Panc1 (cell line): ENCODE data around the gene NSUN2. TPM values are rescaled to one million over a fixed set of nuclear protein-coding genes. Genes with fewer than 3 reads are reported as not detected.
"Not testable (repeated sequence)": the region's sequence is repeated elsewhere in the genome, so short reads cannot be mapped to it uniquely, and the experiment has no call there.

Experiments used
- ATAC-seq: fragments of 200-7000 bp; cut with Tn5 transposase; 2 replicates; pipeline ENCODE4 v1.9.1; 2020; ENCODE audit warnings: mild to moderate bottlenecking, moderate library complexity
- BruUV-seq: library from RNA; stranded (reverse); fragments of 400-500 nt; replicated peaks from 2 replicates; lab custom pipeline; 2021; lab: Mats Ljungman, UMichigan
- CTCF ChIA-PET: fragments of 300-600 bp; sonication (Branson Sonifier 250); formaldehyde crosslinking; loops from one replicate; lab custom pipeline; 2022; ENCODE audit warnings: antibody characterized with exemption; lab: Charles Lee
- POLR2A ChIA-PET: fragments of 300-600 bp; sonication (Branson Sonifier 250); formaldehyde crosslinking; loops from one replicate; lab custom pipeline; 2022; ENCODE audit warnings: antibody characterized with exemption; lab: Charles Lee
- DNase-seq: peaks from one replicate; pipeline ENCODE4 v3.0.0-alpha.2; 2010; ENCODE audit warnings: low read depth, low spot score
- H3K27ac ChIP-seq: 2 replicates; pipeline ENCODE4 v1.5.1; 2011; ENCODE audit warnings: mild to moderate bottlenecking, low read length, inconsistent platforms
- H3K27me3 ChIP-seq: fragments of 200-500 bp; sonication (Bioruptor generic); 2 replicates; pipeline ENCODE4 v1.6.0; 2014; ENCODE audit warnings: low read length, inconsistent platforms; ENCODE audit not compliant: control insufficient read depth, insufficient read depth
- H3K36me3 ChIP-seq: fragments of 200-500 bp; sonication (Bioruptor generic); 2 replicates; pipeline ENCODE4 v1.5.1; 2014; ENCODE audit warnings: inconsistent platforms, mild to moderate bottlenecking, low read length, moderate library complexity; ENCODE audit not compliant: control insufficient read depth, insufficient read depth
- H3K4me1 ChIP-seq: 2 replicates; pipeline ENCODE4 v1.5.1; 2011; ENCODE audit warnings: inconsistent platforms, mild to moderate bottlenecking, low read length, moderate library complexity; ENCODE audit not compliant: control insufficient read depth, insufficient read depth
- H3K4me3 ChIP-seq, 2 experiments: 2 replicates each; pipeline ENCODE4 v1.5.1; 2011 to 2012; ENCODE audit warnings: low read depth in 2 of 2, low read length in 2 of 2, mild to moderate bottlenecking in 2 of 2, inconsistent platforms in 1 of 2, moderate library complexity in 1 of 2
- H3K9me3 ChIP-seq: fragments of 200-500 bp; sonication (Bioruptor generic); 2 replicates; pipeline ENCODE4 v1.5.1; 2014; ENCODE audit warnings: low read depth, mild to moderate bottlenecking, inconsistent platforms, low read length, moderate library complexity; ENCODE audit not compliant: control insufficient read depth, insufficient read depth
- CTCF ChIP-seq: fragments of 450-650 bp; IDR thresholded peaks from 2 replicates; pipeline ENCODE4 v1.5.1; 2017; ENCODE audit warnings: mild to moderate bottlenecking
- POLR2AphosphoS5 ChIP-seq: IDR thresholded peaks from 2 replicates; pipeline ENCODE4 v1.6.1; 2012; ENCODE audit warnings: mild to moderate bottlenecking, low read depth, low read length, moderate library complexity
- SIN3A ChIP-seq: IDR thresholded peaks from 2 replicates; pipeline ENCODE4 v1.6.1; 2012; ENCODE audit warnings: low read depth, mild to moderate bottlenecking, low read length, moderate library complexity, borderline replicate concordance; ENCODE audit not compliant: insufficient read depth
- TCF7L2 ChIP-seq: IDR thresholded peaks from 2 replicates; pipeline ENCODE4 v1.6.1; 2011; ENCODE audit warnings: mild to moderate bottlenecking, low read depth, low read length, inconsistent platforms
- in situ Hi-C: cut with HindIII; loops from 2 replicates; pipeline ENCODE4 v1.10.0; 2016; ENCODE audit warnings: low sequenced_read_pairs, low pct_unique_long_range_greater_than_20kb
- intact Hi-C: fragments of 100-400 bp; cut with micrococcal nuclease; formaldehyde crosslinking; loops from one replicate; pipeline ENCODE4 v1.10.0; 2022; ENCODE audit not compliant: unreplicated experiment
- total RNA-seq: library from RNA; stranded (reverse); gene quantifications from one replicate; pipeline ENCODE4 v1.2.1, GENCODE V29; 2021; ENCODE audit not compliant: unreplicated experiment
- TF ChIP-seq, protein P1 (sequence below), 2 experiments: IDR thresholded peaks; 2 replicates each; pipeline ENCODE4 v1.6.1; 2011 to 2012; ENCODE audit warnings: low read depth in 2 of 2, control low read depth in 1 of 2, low read length in 1 of 2, mild to moderate bottlenecking in 1 of 2, moderate library complexity in 1 of 2; ENCODE audit not compliant: insufficient read depth in 1 of 2

NSUN2 gene
- total RNA-seq, 1 experiment from 2014 or later: 125 TPM

GRCh38 chr5:6649681-6650080 lies 16.8 kb upstream of the NSUN2 start:
- no TSS peak for BruUV-seq
- Histone ChIP-seq H3K27ac (no peak overlapping the region), H3K27me3 (no peaks in the 10 kb centered on the region), H3K4me3 (no peak overlapping the region), H3K36me3 (no peaks in the 10 kb centered on the region), H3K9me3 (no peaks in the 10 kb centered on the region), H3K4me1 (no peaks in the 10 kb centered on the region)
- ChIA-PET POLR2A (no interaction called here), CTCF (no interaction called here)
- in situ Hi-C loops: no loop called here
- TF ChIP-seq, protein P1, sequence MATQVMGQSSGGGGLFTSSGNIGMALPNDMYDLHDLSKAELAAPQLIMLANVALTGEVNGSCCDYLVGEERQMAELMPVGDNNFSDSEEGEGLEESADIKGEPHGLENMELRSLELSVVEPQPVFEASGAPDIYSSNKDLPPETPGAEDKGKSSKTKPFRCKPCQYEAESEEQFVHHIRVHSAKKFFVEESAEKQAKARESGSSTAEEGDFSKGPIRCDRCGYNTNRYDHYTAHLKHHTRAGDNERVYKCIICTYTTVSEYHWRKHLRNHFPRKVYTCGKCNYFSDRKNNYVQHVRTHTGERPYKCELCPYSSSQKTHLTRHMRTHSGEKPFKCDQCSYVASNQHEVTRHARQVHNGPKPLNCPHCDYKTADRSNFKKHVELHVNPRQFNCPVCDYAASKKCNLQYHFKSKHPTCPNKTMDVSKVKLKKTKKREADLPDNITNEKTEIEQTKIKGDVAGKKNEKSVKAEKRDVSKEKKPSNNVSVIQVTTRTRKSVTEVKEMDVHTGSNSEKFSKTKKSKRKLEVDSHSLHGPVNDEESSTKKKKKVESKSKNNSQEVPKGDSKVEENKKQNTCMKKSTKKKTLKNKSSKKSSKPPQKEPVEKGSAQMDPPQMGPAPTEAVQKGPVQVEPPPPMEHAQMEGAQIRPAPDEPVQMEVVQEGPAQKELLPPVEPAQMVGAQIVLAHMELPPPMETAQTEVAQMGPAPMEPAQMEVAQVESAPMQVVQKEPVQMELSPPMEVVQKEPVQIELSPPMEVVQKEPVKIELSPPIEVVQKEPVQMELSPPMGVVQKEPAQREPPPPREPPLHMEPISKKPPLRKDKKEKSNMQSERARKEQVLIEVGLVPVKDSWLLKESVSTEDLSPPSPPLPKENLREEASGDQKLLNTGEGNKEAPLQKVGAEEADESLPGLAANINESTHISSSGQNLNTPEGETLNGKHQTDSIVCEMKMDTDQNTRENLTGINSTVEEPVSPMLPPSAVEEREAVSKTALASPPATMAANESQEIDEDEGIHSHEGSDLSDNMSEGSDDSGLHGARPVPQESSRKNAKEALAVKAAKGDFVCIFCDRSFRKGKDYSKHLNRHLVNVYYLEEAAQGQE (IDR thresholded peaks at IDR 0.05; ENCODE audit: insufficient read depth in 1 of 2, low read depth in 2 of 2, low read length in 1 of 2): no peak
- TF ChIP-seq SIN3A: no peak
- TF ChIP-seq TCF7L2: no peak
- no peak for TF ChIP-seq POLR2AphosphoS5
- TF ChIP-seq CTCF: no peak
- DNase-seq: no peak
- intact Hi-C loops: no loop called here
- ATAC-seq: no peak

DNA sequence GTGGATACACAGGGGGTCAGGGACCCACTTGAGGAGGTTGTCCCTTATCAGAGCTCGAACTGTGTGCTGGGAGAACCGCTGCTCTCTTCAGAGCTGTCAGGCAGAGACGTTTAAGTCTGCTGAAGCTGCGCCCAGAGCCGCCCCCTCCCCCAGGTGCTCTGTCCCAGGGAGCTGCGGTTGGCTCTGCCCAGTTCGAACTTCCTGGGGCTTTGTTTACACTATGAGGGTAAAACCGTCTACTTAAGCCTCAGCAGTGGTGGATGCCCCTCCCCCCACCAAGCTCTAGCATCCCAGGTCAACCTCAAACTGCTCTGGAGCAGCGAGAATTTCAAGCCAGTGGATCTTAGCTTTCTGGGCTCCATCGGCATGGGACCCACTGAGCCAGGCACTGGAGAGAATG lies 16.3 kb upstream of the NSUN2 start:
- intact Hi-C loops (no loop called here), in situ Hi-C loops (no loop called here)
- ATAC-seq: 0 out of 2 replicates have a peak, but pooled peaks have one; percentile 45
- DNase-seq: no peak
- CTCF ChIA-PET: no interaction called here
- H3K4me1 ChIP-seq: no peaks in the 10 kb centered on the region
- no TSS peak for BruUV-seq
- no peaks in the 10 kb centered on the region for H3K36me3 ChIP-seq
- H3K9me3 ChIP-seq: no peaks in the 10 kb centered on the region
- H3K27ac ChIP-seq: no peak overlapping the region
- no peak overlapping the region for H3K4me3 ChIP-seq
- POLR2A ChIA-PET: no interaction called here
- no peak for TF ChIP-seq SIN3A
- no peak for TF ChIP-seq CTCF
- TF ChIP-seq, protein P1 (IDR thresholded peaks at IDR 0.05; ENCODE audit: insufficient read depth in 1 of 2, low read depth in 2 of 2, low read length in 1 of 2): no peak
- no peak for TF ChIP-seq TCF7L2
- TF ChIP-seq POLR2AphosphoS5: no peak
- no peaks in the 10 kb centered on the region for H3K27me3 ChIP-seq

DNA sequence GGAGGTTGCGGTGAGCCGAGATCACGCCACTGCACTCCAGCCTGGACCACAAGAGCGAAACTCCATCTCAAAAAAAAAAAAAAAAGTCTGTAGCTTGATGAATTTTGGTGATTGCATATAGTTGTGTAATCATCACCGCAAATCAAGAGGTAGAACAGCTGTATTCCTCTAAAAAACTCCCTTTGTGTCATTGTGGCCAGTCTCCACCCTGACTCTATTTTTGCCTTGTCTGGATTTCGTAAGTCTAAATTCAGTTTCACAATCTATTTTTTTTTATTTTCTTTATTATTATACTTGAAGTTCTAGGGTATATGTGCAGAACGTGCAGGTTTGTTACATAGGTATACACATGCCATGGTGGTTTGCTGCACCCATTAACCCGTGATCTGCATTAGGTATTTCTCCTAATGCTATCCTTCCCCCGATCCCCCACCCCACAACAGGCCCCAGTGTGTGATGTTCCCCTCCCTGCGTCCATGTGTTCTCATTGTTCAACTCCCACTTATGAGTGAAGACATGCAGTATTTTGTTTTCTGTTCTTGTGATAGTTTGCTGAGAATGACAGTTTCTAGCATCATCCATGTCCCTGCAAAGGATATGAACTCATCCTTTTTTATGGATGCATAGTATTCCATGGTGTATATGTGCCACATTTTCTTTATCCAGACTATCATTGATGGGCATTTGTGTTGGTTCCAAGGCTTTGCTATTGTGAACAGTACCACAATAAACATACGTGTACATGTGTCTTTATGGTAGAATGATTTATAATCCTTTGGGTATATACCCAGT lies 12.9 kb upstream of the NSUN2 start:
- intact Hi-C loops, H3K27ac ChIP-seq, H3K27me3 ChIP-seq, H3K9me3 ChIP-seq, DNase-seq, CTCF ChIA-PET, ATAC-seq, H3K36me3 ChIP-seq, BruUV-seq, in situ Hi-C loops, H3K4me1 ChIP-seq, H3K4me3 ChIP-seq: not testable (repeated sequence)
- POLR2A ChIA-PET: interaction anchor here (0.6 kb wide), 2 partner anchors 24 to 85 kb away, joined by 3 to 6 read pairs; no protein-coding TSS in a partner anchor
